ENCODE data around the gene EIF4A3.

EIF4A3 gene

DNA sequence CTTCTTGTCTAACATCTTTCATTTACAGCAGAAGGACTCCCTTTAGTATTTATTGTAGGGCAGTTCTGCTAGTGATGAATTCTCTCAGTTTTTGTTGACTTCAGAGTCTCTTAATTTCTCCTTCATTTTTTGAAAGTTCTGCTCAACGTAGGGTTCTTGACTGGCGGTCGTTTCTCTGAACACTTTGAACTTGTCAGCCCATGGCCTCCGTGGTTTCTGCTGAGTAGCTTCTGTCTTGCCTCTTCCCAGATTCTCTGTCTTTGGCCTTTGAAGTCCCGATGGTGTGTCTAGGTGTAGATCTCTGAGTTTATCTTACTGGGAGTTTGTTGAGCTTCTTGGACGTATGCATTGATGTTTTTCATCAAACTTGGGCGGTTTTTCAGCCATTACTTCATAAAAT is 32.2 kb downstream of the EIF4A3 start:
- no peak for DNase-seq (ENCODE audit: low read depth)
- H3K4me3 ChIP-seq (ENCODE audit: low read length): no peak overlapping the region
- TF ChIP-seq, protein P1, sequence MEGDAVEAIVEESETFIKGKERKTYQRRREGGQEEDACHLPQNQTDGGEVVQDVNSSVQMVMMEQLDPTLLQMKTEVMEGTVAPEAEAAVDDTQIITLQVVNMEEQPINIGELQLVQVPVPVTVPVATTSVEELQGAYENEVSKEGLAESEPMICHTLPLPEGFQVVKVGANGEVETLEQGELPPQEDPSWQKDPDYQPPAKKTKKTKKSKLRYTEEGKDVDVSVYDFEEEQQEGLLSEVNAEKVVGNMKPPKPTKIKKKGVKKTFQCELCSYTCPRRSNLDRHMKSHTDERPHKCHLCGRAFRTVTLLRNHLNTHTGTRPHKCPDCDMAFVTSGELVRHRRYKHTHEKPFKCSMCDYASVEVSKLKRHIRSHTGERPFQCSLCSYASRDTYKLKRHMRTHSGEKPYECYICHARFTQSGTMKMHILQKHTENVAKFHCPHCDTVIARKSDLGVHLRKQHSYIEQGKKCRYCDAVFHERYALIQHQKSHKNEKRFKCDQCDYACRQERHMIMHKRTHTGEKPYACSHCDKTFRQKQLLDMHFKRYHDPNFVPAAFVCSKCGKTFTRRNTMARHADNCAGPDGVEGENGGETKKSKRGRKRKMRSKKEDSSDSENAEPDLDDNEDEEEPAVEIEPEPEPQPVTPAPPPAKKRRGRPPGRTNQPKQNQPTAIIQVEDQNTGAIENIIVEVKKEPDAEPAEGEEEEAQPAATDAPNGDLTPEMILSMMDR (IDR thresholded peaks at IDR 0.05; ENCODE audit: insufficient read depth, low read depth, low read length, missing control alignments): no peak

GRCh38 chr17:80113033-80113484 is 33.9 kb downstream of the EIF4A3 start:
- no peak overlapping the region for H3K4me3 ChIP-seq (ENCODE audit: low read length)
- TF ChIP-seq, protein P1 (IDR thresholded peaks at IDR 0.05; ENCODE audit: insufficient read depth, low read depth, low read length, missing control alignments): no peak
- no peak for DNase-seq (ENCODE audit: low read depth)

- H3K4me3 ChIP-seq (ENCODE audit: low read length): no peak overlapping the region
- no peak for DNase-seq (ENCODE audit: low read depth)
- TF ChIP-seq, protein P1 (IDR thresholded peaks at IDR 0.05; ENCODE audit: insufficient read depth, low read depth, low read length, missing control alignments): no peak
Observed at GRCh38 chr17:80112471-80113032, 34.4 kb downstream of the EIF4A3 start.

- no peak for DNase-seq (ENCODE audit: low read depth)
- H3K4me3 ChIP-seq (ENCODE audit: low read length): no peak overlapping the region
- TF ChIP-seq, protein P1 (IDR thresholded peaks at IDR 0.05; ENCODE audit: insufficient read depth, low read depth, low read length, missing control alignments): no peak
Observed at GRCh38 chr17:80111702-80112470, 35.0 kb downstream of the EIF4A3 start.

DNA sequence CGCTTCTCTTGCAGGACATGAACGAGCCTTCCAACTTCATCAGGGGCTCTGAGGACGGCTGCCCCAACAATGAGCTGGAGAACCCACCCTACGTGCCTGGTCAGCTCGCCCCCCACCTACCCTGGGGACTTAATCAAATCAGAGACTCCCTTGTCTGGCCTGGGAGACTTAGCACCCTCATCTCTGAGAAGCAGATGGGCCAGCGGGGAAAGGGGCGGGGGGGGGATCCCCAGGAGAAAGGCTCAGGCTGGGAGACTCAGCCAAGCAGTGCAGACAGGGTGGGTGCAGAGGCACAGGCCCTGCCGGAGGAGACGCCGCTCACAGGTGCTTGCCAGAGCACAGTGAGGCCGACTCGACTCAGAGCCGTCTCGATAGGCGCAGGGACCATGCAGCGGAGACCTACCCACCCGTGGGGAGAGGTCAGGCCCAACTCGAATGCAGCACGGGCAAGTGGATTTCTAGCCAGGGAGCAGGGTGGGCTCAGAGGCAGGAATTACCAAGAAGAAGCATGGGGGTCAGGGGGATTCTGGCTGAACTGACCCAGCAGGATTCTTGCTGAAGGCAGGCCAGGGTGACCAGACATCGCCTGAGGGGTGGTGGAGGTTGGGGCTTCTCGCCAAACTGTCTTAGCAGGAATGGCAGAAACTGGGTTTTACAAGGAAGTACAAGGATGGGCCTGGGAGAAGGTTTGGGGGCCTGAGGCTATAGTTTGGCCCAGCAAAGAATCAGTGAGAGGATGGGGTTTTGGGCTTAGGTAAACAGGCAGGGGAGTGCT is 35.8 kb downstream of the EIF4A3 start:
- TF ChIP-seq, protein P1 (IDR thresholded peaks at IDR 0.05; ENCODE audit: insufficient read depth, low read depth, low read length, missing control alignments): no peak
- DNase-seq (ENCODE audit: low read depth): no peak

DNA sequence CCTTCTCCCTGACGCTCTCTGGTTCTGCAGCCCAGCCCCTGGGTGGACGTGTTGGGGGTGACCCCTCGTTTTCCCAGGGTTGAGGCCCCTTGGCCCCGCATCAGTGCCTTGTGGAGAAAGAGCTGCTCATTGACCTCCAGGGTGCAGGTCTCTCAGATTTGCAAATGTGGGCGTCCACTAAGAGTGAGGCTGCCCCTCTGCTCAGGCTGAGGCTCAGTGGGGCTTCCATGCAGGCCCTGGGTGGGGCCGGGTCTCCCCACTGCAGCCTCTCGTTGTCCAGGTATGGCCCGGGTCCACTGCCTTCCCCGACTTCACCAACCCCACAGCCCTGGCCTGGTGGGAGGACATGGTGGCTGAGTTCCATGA is 36.5 kb downstream of the EIF4A3 start:
- DNase-seq (ENCODE audit: low read depth): no peak
- H3K4me3 ChIP-seq (ENCODE audit: low read length): no peak overlapping the region
- TF ChIP-seq, protein P1 (IDR thresholded peaks at IDR 0.05; ENCODE audit: insufficient read depth, low read depth, low read length, missing control alignments): no peak

More for the DNA sequence above, 35.8 kb downstream of the EIF4A3 start:
- no peak overlapping the region for H3K4me3 ChIP-seq (ENCODE audit: low read length)

All from epithelial cell of esophagus (primary cell).